Putamen (tissue), 1 donor: ENCODE results near the gene SLC41A1.

Source experiments
- DNase-seq: peaks from one replicate; pipeline ENCODE4 v3.0.0-alpha.2; 2016; ENCODE audit warnings: low spot score

SLC41A1 gene

GRCh38 chr1:205751036-205751651, 61.9 kb downstream of the SLC41A1 start:
- DNase-seq, result no peak

DNA sequence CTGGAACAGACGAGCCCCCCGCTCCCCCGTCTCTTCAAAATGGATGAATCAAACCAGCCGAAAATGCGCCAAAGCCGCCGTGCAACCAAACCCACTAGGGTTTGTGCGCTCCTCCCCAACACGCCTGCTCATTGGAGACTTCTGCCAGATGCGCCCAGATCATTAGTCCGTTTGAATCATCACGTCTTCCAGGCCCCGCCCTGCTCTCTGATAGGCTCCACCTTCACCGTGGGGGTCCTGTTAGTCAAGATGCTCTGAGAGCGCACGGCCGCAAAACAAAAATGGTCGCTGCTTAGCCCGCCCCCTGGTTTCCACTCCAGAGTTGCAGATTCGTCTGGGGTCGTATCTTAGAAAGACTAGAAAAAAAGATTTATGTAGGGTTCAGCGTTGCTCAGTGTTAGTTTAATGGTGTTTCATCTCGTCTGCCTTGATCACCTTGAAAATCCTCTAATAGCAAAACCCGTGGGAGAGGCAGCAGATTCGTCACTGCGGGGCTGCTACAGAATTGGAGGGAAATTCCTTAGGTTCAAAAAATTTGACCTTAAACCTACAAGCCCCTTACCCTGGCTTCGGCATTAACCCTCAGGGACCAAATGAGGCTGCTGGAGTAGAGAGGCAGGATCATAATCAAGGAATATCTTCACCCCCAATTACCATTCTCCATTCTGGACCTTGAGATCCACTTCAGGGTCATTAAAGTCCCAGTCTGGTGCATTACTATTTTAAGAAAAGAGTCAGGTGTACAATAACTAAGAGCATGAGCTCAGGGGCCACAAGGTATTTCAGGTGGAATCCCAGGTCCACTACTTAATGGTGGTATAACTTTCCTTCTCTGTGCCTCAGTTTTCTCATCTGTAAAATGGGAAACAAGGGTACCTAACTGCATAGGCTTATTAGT, 62.6 kb downstream of the SLC41A1 start, which contains the start of gene NUCKS1:
TSS of gene NUCKS1 (minus strand) at position 45 of the 898 bp plus-strand sequence. CDS start 209 bp downstream, outside the sequence.
- peak; percentile 99 for DNase-seq

GRCh38 chr1:205749234-205750137, 63.5 kb downstream of the SLC41A1 start:
- DNase-seq, result peak; percentile 94

- peak; percentile 25 for DNase-seq
Observed at GRCh38 chr1:205748403-205749233, 64.4 kb downstream of the SLC41A1 start.

GRCh38 chr1:205746757-205747412, 66.1 kb downstream of the SLC41A1 start:
- no peak for DNase-seq

DNA sequence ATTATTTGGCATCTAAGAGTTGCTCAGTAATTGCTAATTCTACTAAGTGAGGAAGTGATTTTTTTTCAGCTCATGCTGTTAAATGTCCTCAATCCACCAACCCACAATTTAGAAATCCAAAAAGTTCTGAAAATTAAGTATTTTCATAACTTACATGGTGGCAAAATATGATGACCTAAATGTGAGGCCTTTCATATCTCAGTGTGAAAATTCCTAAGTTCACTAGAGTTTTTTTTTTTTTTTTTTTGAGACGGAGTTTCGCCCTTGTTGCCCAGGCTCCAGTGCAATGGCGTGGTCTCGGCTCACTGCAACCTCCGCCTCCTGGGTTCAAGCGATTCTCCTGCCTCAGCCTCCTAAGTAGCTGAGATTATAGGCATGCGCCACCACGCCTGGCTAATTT, 68.6 kb downstream of the SLC41A1 start:
- DNase-seq, result no peak

GRCh38 chr1:205743977-205744376, 69.0 kb downstream of the SLC41A1 start:
- DNase-seq, result no peak

DNA sequence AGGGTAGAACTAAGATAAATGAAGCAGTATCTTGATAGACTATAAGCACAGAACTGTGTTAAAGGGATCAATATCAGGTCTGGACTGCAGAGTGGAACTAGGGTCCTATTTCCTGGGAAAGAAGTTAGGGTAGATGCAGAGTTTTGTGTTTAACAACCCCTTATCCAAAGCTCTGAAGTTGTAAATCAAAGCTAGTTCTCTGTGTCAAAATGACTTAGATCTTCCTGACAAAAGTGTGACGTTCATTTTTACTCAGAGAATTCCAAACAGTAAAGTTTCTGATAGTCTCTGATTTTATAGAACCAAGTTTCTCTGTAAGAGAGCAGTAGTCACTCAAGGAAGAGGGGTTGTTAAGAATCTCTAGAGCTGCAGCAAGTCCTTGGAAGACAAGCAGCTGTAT, 71.3 kb downstream of the SLC41A1 start:
- no peak for DNase-seq

GRCh38 chr1:205739348-205740160, 73.4 kb downstream of the SLC41A1 start:
- no peak for DNase-seq
